Cerebellar nuclear complex (tissue), 1 donor: ENCODE measurements around the gene CNPY1.
"Not testable (repeated sequence)": the region's sequence is repeated elsewhere in the genome, so short reads cannot be mapped to it uniquely, and the experiment has no call there.

ENCODE experiments used
- DNase-seq, 2 experiments: peaks; one replicate each; lab custom pipeline; 2025; lab: John Stamatoyannopoulos, UW

Gene CNPY1

DNA sequence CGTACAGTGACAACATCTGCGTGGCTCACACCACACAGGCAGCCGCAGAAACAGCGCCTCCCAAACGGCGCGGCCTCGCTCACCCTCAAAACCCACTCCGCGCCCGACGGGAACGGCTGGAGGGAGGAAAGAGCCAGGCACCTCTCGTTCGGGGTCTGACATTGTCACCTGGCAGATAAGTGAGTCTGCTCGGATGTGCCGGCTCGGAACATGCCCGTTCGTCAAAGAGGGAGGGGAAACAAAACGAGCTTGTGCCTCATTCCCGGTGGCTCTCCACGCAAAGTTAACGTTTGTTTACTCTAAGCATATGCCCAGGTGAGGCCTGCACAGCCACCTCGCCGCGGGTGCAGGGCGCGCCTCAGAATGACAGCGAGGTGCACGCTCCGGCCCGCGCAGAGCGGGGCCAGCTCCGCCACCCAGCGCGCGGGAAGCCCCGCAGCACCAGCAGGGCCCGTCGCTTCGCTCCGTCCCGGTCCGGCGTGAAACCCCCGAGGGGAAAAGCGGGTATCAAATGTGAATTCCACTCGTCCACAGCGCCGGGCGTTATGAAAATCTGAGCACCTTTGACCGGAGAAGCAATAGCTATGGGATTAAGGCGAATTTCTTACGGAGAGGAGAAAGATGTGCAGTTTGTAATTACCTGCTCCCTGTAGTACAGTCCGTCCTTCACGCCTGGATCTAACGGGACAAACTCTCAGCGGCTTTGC lies 13.1 kb downstream of the CNPY1 start:
- peak in 1 of 2 experiments; percentile 5 for DNase-seq

DNA sequence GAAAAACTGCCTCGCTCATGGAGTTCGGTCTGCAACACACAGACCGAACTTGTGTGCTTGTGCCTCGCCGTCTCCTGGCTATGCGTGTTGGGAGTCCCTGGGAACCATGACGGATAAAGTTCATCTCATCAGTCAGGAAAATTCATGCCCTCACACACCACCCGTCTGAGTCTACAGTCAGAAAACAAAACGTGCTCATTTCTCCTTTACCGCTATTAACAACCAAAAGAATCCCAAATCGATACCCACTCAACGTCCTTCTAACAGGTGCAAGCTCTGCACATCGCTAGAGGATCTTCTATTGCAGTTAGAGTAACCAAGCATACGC lies 13.6 kb downstream of the CNPY1 start:
- DNase-seq: no peak

DNA sequence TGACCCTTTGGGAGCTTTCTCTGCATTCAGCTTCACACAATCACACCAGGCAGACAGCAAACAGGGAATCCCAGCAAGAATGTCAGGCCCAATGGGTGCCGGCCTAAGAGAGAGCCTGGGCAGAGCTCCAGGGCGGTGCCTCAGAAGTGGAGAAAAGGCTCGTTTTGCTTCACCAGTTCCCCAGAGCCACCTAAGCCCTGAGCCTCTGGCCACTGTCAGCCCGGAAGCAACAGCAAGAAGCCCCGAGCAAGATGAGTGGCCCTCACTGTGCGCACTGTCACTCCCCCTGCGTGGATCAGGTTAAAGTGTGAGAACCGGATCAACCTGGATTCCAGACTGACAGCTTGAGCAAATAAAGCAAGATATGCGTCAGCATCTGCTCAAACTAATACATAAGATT lies 14.7 kb downstream of the CNPY1 start:
- DNase-seq: no peak

DNA sequence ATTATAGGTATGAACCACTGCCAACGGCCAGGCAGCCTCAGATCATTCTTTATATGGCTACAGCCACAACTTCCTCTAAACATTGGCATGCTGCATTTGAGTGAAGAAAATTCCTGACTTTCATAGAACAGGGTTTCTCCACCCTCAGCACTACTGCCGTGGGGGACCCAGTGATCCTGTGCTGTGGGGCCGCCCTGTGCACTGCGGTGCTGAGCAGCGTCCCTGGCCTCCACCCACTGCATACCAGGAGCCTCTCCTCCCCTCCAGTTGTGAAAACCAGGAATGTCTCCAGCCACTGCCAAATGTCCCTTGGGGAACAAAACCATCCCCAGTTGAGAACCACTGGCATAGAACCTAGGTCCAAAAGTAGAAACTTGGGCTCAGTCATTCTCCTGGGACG lies 15.8 kb downstream of the CNPY1 start:
- no peak for DNase-seq

DNA sequence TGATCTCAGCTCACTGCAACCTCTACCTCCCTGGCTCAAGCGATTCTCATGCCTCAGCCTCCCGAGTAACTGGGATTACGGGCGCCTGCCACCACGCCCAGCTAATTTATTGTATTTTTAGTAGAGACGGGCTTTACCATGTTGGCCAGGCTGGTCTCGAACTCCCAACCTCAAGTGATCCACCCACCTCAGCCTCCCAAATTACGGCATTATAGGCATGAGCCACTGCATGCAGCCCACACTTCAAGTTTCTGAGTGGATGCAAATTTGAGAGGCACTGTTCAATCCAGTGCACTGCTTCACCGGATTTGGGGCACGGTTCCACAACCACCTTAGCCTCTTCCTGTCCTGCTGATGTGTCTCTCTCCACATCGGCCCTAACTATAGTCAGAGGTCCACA lies 16.5 kb downstream of the CNPY1 start:
- DNase-seq: no peak

DNA sequence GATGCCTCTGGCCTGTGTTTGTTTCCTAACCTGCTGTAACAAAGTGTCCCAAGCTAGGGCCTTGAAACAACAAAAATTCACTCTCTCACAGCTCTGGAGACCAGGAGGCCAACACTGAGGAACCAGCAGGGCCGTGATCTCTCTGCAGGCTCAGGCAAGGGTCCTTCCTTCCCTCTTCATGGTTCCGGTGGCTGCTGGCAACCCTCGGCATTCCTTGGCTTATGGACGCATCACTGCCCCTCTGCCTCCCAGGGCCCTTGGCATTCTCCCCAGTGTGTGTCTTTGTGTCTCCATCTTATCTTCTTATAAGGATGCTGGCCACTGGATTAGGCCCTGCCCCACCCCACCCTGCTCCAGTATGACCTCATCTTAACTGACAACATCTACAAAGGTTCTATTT lies 17.0 kb downstream of the CNPY1 start:
- no peak for DNase-seq

DNA sequence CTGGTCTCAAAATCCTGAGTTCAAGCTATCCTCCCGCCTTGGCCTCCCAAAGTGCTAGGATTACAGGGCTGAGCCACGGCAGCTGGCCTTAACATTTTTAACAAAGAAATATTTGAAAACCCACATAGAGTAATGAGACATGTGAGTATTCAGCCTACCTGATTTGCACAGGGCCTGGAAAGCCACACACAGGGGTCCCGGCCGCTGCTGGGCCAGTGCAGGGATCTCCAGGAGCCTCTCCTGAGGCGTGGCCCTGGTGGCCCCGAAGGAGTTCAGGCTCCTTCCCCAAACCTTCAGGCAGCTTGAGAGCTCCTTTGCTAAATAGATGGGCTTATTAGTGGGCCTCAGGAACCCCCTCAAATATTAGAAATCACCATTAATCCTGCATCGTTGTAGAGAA lies 18.7 kb downstream of the CNPY1 start:
- DNase-seq: no peak

DNA sequence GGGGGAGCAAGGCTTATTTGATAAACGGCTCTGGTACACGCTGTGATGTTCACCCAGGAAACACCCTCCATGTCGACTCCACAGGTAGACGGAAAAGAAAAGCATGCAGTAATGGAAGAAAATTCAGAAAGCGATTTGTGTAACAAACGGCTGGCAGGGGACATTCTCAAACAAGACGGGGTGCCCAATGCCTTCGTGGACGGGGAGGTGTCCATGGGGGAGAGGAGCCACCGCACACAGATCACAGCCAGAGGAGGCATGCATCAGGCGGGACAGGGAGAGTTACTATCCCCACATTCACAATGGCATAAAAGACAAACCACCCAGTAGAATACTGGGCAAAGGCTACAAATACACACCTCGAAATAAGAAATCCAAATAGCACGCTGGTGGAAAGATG lies 20.1 kb downstream of the CNPY1 start:
- no peak for DNase-seq

DNA sequence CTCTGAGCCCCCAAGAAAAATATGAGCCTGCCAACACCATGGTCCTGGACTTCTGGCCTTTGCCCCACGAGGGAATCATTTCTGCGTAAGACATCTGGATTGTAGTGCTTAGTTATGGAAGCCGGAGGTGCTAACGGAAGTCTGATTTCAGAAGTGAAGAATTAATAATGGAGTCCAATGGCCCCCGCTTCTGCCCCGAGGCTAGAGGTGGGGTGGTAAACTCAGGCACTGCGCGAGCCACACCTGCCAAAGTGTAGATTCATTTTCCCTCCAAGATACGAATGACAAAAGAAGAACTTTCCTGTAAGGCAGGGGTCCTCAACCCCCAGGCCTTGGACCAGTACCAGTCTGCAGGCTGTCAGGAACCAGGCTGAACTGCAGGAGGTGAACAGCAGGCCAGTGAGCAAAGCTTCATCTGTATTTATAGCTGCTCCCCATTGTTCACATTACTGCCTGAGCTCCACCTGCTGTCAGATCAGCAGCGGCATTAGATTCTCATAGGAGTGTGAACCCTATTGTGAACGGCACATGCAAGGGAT lies 22.3 kb downstream of the CNPY1 start:
- no peak for DNase-seq

DNA sequence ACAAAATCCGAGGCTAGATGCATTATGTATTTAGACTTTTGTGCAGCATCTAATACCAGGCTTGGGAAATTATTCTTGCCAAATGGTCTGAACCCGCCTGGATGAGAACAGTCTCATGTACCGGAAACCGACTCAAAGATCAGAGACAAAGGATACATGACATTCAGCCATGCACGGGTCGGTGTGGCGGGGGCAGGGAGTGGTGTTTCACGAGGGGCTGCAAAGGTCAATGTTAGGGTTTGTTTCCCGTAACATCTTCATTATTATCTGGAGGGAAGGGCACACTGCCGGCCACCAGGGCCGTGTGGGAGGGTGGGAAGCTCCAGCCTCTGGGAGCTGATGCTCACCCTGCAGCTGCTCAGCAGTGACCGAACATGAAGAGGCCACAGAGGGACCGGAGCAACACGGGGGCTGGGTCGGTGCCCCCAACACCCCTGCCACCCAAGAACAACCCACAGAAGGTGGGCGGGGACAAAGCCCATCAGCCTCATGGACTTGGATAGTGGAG lies 23.1 kb downstream of the CNPY1 start:
- DNase-seq: no peak

DNA sequence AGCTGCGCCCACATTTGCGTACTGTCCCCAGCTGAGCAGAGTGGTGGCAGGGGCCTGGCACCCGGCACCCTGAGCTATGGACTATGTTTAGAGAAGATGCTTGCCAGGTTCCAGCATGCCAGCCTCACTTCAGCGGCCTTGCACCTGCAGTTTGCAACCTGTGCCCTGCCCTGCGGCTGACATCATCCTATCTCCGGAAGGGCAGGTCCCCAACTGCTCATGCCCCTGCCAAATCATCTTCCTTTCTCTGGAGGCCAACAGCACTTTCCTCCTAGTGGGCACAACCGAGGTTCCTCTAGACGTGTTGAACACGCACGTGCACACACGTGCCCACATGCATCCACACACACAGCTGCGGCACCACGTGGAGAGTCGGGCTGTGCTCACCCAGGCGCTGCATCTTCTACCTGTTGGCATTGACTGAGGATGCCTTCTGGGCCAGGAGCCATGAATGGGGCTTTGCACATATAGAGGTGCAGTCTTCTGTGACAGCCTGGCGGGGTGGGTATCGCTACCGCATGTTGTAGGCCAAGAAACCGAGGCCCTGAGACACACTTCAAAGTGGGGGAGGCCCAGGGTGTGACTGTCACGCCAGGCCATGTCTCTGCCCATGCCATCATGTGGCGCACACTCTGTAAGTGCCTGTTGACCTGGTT lies 24.5 kb downstream of the CNPY1 start:
- no peak for DNase-seq

DNA sequence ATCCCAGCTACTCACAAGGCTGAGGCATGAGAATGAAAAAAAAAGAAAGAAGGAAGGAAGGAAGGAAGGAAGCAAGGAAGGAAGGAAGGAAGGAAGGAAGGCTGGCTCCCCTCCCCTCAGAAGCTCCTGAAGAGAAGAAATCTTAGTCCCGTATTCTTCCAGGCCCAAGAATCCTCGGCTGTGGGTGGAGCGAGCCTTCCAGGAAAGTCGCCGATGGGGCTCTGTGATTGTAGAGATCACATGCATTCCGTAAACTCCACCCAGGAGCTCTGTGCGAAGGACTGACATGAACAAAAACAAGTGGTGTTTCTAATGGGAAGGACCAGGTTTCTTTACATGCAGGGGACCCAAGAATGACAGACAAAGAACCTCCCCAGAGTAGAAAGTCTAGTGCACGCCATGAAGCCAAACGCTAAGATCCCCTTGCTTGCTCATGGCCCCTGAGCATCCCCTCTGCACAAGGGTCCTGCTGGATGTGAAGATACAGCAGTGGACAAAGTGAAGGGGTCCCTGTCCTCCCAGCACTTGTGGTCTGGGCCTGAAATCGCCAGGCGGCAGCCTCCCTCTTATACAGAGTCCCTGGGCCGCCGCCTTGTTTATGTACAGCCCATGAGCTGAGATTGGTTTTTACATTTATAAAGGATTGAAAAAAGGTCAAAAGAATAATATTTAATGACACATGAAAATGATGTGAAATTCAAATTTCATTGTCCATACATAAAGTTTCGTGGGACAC lies 25.2 kb downstream of the CNPY1 start:
- DNase-seq: no peak

DNA sequence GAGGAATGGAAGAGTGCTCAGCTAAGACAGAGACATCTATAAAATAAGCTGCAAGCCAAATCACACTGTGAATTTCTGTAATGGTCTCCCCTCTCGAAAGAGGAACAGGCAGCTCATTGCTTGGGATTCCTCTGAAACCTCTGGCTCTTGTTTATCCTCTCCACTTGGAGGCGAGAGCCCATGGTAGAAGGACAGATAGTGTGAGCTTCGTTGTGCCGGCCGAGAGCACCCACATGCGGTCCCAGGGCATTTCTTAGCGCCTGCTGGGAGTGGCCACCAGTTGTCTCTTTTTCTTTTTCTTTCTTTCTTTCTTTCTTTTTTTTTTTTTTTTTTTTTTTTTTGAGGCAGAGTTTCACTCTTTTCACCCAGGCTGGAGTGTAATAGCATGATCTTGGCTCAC lies 26.2 kb downstream of the CNPY1 start:
- no peak for DNase-seq

DNA sequence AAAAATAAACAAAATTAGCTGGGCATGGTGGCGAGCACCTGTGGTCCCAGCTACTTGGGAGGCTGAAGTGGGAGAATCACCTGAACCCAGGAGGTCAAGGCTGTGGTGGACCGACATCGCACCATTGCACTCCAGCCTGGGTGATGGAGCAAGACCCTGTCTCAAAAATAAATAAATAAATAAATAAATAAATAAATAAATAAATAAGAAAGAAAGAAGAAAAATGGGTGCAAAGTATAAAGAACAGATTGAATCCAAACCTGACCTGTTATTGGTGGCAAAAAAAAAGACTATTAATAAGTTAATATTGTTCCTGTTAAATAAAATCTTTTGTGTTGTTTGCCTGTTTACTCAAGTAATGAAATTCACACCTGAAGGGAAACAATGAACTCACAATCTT lies 27.0 kb downstream of the CNPY1 start:
- DNase-seq: not testable (repeated sequence)

DNA sequence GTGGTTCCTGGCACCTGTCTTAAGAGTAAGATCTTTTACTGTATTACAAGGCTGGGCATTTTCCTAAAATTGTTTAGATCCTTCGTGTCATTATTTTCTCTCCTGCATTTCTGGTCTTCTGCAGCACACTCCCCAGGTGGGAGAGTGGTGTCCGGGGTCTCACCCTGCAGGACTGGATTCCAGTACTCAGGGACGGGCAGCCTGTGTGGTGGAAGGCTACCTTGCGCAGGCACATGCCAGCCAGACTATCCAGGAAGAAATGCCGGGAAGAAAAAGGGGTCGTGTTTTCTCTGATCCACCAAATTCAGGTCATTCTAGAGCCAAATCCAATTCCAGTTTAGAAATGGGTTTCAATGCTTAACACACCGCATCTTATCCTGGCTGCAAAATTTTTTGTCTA lies 27.7 kb downstream of the CNPY1 start:
- DNase-seq: no peak

DNA sequence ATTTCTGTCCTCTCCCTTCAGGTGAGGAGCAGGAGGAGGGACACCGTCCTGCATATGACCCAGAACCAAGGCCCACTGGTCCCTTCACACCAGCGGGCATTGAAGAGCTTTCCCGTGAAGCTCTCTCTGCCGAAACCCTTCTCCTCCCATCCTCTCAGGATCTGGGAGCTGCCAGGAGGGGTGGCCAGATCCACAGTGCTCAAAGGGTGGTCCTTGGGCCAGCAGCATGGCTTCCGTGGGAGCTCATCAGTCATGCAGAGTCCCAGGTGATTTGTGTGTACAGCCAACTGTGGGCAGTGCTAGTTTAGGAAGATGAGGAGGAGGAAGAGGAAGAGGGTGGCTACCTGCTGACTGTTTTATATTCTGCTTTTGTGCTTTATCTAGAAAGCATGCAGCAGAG lies 28.4 kb downstream of the CNPY1 start:
- DNase-seq: no peak

DNA sequence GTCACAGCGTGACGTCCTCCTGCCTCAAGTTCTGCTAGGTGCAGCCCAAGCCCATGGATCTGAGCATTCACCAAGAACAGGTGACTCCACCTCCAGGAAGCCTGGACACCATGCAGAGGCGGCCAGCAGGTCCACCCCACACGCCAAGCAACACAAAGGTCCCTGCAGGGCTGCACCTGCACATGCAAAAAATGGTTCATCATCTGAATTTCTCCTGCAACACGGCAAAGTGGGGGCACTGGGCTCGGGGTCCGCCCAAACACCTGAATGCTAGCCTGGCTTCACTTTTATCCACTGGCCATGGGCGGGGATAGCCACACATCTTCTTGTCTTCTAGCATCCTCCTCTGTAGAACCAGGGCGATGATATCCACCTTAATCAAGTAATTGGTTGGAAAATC lies 28.9 kb downstream of the CNPY1 start:
- no peak for DNase-seq

DNA sequence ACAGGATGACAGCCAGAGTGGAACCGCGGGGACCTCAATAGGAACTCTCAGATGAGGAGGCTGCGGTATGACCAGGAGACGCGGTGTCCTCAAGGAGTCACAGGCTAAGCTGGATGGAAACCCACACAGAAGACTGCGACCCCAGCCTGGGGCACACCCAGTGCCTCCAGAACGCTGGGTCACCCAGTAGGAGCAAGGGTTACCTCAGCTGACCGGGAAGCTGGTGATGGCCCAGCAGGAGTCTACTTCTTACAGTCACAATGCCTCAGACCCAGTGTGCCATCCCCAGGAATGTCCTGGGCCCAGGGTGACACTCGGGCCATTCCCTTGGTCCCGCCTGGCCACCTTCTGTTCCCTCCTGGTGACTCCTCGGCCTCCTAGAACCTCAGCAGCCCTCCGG lies 29.9 kb downstream of the CNPY1 start:
- no peak for DNase-seq

DNA sequence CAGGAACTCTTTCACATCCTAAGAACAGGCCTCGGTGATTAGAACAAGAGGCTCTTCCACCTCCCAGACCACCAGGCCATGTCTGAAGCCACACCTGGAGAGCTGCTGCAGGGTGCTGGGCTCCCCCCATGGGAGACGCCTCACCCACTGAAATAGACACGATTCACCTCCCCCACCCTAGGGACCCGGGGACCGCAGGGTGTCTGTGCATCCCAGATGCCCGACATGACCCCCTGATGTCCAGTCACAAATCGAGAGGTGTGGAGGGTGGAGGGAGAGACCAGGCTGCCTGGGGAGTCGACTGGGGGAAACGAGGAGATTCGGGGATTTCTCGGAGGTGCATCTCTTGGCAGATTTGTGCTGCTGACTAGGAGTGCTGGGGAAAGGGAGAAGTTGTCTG lies 31.0 kb downstream of the CNPY1 start:
- DNase-seq: no peak

DNA sequence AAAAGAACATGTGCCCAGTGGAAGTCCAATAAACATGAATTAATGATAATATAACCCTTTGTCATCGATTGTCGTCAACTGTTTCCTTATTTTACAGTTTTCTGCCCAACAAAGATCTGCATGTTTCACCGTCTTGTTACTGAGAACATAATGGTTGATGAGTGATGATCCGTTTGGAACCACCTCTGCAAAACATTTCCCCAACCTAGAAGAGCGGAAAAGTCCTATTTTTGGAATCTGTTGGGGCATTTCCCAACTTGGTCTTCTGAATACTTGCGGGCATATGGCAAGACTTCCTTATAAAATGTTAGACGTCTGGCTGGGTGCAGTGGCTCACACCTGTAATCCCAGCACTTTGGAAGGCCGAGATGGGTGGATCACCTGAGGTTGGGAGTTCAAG lies 32.1 kb downstream of the CNPY1 start:
- no peak for DNase-seq

DNA sequence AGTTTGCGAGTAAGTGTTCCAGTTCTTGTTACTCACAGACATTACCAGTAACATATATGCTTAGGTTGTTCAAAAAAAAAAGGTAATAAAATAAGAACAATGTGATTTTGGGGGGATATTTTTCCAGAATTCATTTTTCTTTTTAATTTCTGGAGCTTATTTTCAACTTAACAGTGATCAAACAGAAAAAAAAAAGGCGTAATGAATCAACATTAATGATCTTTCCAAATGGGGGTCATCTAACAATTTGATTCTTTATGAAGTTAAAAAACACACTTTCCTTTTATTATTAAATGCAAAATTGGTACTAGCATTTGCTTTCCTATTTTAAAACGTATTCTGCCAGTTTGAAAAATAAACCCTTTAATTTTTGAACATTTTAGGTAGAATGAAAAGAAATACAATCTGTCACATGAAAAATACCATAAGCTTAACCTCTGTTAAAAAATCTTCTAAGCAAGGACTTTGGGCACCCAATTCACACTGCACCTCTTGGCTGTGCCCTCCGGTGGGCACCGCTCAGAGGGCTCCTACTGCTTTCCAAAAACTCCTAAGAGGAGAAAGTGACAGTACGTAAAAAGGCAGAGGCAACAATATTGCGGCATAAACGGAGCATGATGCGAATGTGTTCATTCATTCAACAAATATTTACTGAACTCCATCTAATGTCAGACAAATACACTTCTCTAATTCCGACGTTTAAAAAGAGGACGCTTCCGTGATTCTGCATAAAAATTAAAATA lies 32.6 kb downstream of the CNPY1 start:
- DNase-seq: peak in 1 of 2 experiments; percentile 43

DNA sequence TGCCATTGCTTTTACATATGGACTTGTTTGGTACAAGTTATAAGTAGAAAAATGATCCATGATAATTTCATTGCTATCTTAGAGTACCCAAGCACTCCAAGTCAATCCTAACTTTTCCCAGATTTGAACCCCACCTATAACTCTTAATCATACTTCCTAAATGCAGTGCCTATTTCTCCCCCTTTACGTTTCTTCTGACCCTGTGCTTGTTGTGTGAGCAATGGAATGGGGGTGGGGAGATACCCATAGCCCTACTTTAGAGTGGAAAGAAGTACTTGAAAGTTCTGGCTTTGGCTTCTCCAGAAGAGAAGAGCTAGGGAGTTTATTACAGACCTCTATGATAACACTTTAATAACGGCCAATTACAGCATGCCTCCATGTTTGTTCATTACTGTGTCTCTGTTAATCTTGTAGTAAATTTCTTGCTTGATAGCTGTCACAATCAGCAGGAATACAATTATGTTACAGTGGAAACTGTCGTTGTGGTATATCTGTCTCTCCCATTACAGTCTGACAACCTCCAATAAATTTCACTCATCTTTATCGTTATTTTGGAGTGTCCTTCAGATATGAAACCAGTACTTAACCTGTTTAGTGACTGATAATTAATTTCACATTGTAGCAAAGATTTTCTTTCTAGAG lies 34.0 kb downstream of the CNPY1 start:
- no peak for DNase-seq
